GM23338 (cell line): ENCODE measurements around the gene KRT3. TPM values are rescaled to one million over a fixed set of nuclear protein-coding genes. Genes with fewer than 3 reads are reported as not detected.

ENCODE experiments used
- ATAC-seq: fragments of 200-7000 bp; cut with Tn5 transposase; 3 replicates; pipeline ENCODE4 v1.9.1; 2020
- DNase-seq: peaks from one replicate; pipeline ENCODE4 v3.0.0-alpha.2; 2015; ENCODE audit warnings: low spot score
- H2AFZ ChIP-seq: fragments of 200-600 bp; sonication (generic); 2 replicates; pipeline ENCODE4 v1.8.0; 2016; ENCODE audit warnings: antibody characterized with exemption, mild to moderate bottlenecking, moderate library complexity
- H3F3A ChIP-seq: fragments of 200-600 bp; sonication (generic); replicated peaks from 2 replicates; pipeline ENCODE4 v1.8.0; 2017; ENCODE audit warnings: antibody characterized with exemption, mixed run types, low read depth
- H3K27ac ChIP-seq: fragments of 200-600 bp; sonication (generic); 2 replicates; pipeline ENCODE4 v1.6.1; 2016; ENCODE audit warnings: low read depth
- H3K27me3 ChIP-seq: fragments of 200-600 bp; sonication (generic); 2 replicates; pipeline ENCODE4 v1.8.0; 2016; ENCODE audit warnings: mild to moderate bottlenecking, mixed run types, moderate library complexity; ENCODE audit not compliant: insufficient read depth
- H3K36me3 ChIP-seq: fragments of 200-600 bp; sonication (generic); 2 replicates; pipeline ENCODE4 v1.8.0; 2016; ENCODE audit warnings: mild to moderate bottlenecking; ENCODE audit not compliant: insufficient read depth
- H3K4me1 ChIP-seq: fragments of 200-600 bp; sonication (generic); 2 replicates; pipeline ENCODE4 v1.8.0; 2016; ENCODE audit warnings: mild to moderate bottlenecking, moderate library complexity; ENCODE audit not compliant: insufficient read depth
- H3K4me2 ChIP-seq: fragments of 200-600 bp; sonication (generic); 2 replicates; pipeline ENCODE4 v1.7.1; 2017; ENCODE audit warnings: mixed run types
- H3K4me3 ChIP-seq: fragments of 200-600 bp; sonication (generic); 2 replicates; pipeline ENCODE4 v1.6.1; 2016; ENCODE audit warnings: mixed run types
- H3K79me2 ChIP-seq: fragments of 200-600 bp; sonication (generic); replicated peaks from 2 replicates; pipeline ENCODE4 v1.8.0; 2017; ENCODE audit warnings: mild to moderate bottlenecking; ENCODE audit not compliant: insufficient read depth
- H3K9me2 ChIP-seq: fragments of 200-600 bp; sonication (generic); 2 replicates; pipeline ENCODE4 v1.8.0; 2017; ENCODE audit not compliant: insufficient read depth
- H4K20me1 ChIP-seq: fragments of 200-600 bp; sonication (generic); replicated peaks from 2 replicates; pipeline ENCODE4 v1.8.0; 2017; ENCODE audit warnings: mild to moderate bottlenecking; ENCODE audit not compliant: insufficient read depth
- H3K27ac Mint-ChIP-seq: 2 replicates; pipeline ENCODE4 v1.8.0; 2020; ENCODE audit warnings: inconsistent platforms, mild to moderate bottlenecking, moderate library complexity, mixed read lengths
- H3K27me3 Mint-ChIP-seq: 3 replicates; pipeline ENCODE4 v1.8.0; 2022; ENCODE audit warnings: low read depth, mild to moderate bottlenecking, moderate library complexity, mixed read lengths, inconsistent platforms; ENCODE audit not compliant: insufficient read depth, poor library complexity
- H3K36me3 Mint-ChIP-seq: 3 replicates; pipeline ENCODE4 v1.8.0; 2021; ENCODE audit warnings: low read depth, mild to moderate bottlenecking, inconsistent platforms, moderate library complexity, mixed read lengths
- H3K4me1 Mint-ChIP-seq: 3 replicates; pipeline ENCODE4 v1.8.0; 2020; ENCODE audit warnings: mild to moderate bottlenecking, inconsistent platforms, mixed read lengths
- H3K4me3 Mint-ChIP-seq: 3 replicates; pipeline ENCODE4 v1.8.0; 2021; ENCODE audit warnings: moderate library complexity, mild to moderate bottlenecking, inconsistent platforms, mixed read lengths
- H3K9me3 Mint-ChIP-seq: 3 replicates; pipeline ENCODE4 v1.8.0; 2020; ENCODE audit warnings: moderate library complexity, mild to moderate bottlenecking, inconsistent platforms, mixed read lengths
- CREB1 ChIP-seq: fragments of 250-450 bp; sonication (Bioruptor Pico); IDR thresholded peaks from 2 replicates; pipeline ENCODE4 v1.5.0; 2020; ENCODE audit warnings: low read depth, mild to moderate bottlenecking, moderate library complexity
- CTCF ChIP-seq, 2 experiments: fragments of 200-600 bp in 1 of 2; sonication (generic) in 1 of 2; conservative IDR thresholded peaks; 2 replicates each; pipeline versions ENCODE4 v1.5.1 to v1.6.1; 2016 to 2017; ENCODE audit warnings: antibody characterized with exemption in 2 of 2, low read depth in 2 of 2, mild to moderate bottlenecking in 2 of 2, moderate library complexity in 1 of 2
- EZH2 ChIP-seq: fragments of 200-600 bp; sonication (generic); IDR thresholded peaks from one replicate; pipeline ENCODE4 v1.8.0; 2017; ENCODE audit warnings: antibody characterized with exemption, mild to moderate bottlenecking, low read depth; ENCODE audit not compliant: unreplicated experiment
- EZH2phosphoT487 ChIP-seq: fragments of 200-600 bp; sonication (generic); IDR thresholded peaks from one replicate; pipeline ENCODE4 v1.8.1; 2018; ENCODE audit warnings: antibody characterized with exemption; ENCODE audit not compliant: unreplicated experiment
- JUNB ChIP-seq: IDR thresholded peaks from one replicate; pipeline ENCODE4 v1.6.1; 2016; ENCODE audit warnings: antibody characterized with exemption; ENCODE audit not compliant: unreplicated experiment
- NANOG ChIP-seq: IDR thresholded peaks from 2 replicates; pipeline ENCODE4 v1.6.1; 2016; ENCODE audit warnings: antibody characterized with exemption, borderline replicate concordance
- POLR2AphosphoS5 ChIP-seq: IDR thresholded peaks from 2 replicates; pipeline ENCODE4 v1.6.1; 2016; ENCODE audit warnings: antibody characterized with exemption, low read depth
- STAT1 ChIP-seq: IDR thresholded peaks from one replicate; pipeline ENCODE4 v1.6.1; 2016; ENCODE audit warnings: antibody characterized with exemption; ENCODE audit not compliant: unreplicated experiment
- ZNF114 ChIP-seq: fragments of 250-450 bp; sonication (Bioruptor Pico); IDR thresholded peaks from 2 replicates; pipeline ENCODE4 v1.5.0; 2020; ENCODE audit warnings: mild to moderate bottlenecking, moderate library complexity
- ZNF331 ChIP-seq: fragments of 250-450 bp; sonication (Bioruptor Pico); IDR thresholded peaks from 2 replicates; pipeline ENCODE4 v1.5.0; 2020; ENCODE audit warnings: low read depth, mild to moderate bottlenecking, moderate library complexity
- polyA plus RNA-seq: library from polyadenylated mRNA; unstranded; fragments of >200 nt; fragmentation: Nextera tagmentation; extraction: Ambion mirVana; gene quantifications from 2 replicates; pipeline ENCODE4 v1.2.1, GENCODE V29; 2016
- total RNA-seq: library from RNA; depleted of rRNA; stranded (reverse); fragments of >200 nt; shearing (Covaris generic); gene quantifications from 2 replicates; pipeline ENCODE4 v1.2.3, GENCODE V29; 2014
- TF ChIP-seq, protein P1 (sequence below): IDR thresholded peaks from one replicate; pipeline ENCODE4 v1.6.1; 2018; ENCODE audit warnings: antibody characterized with exemption; ENCODE audit not compliant: unreplicated experiment
- TF ChIP-seq, protein P2 (sequence below): IDR thresholded peaks from 2 replicates; pipeline ENCODE4 v1.6.1; 2016; ENCODE audit warnings: antibody characterized with exemption
- TF ChIP-seq, protein P3 (sequence below): fragments of 250-450 bp; sonication (Bioruptor Pico); IDR thresholded peaks from 2 replicates; pipeline ENCODE4 v1.5.0; 2020; ENCODE audit warnings: mild to moderate bottlenecking, moderate library complexity

Gene KRT3
- total and polyA plus RNA-seq, 2 experiments from 2014 or later: not detected

DNA sequence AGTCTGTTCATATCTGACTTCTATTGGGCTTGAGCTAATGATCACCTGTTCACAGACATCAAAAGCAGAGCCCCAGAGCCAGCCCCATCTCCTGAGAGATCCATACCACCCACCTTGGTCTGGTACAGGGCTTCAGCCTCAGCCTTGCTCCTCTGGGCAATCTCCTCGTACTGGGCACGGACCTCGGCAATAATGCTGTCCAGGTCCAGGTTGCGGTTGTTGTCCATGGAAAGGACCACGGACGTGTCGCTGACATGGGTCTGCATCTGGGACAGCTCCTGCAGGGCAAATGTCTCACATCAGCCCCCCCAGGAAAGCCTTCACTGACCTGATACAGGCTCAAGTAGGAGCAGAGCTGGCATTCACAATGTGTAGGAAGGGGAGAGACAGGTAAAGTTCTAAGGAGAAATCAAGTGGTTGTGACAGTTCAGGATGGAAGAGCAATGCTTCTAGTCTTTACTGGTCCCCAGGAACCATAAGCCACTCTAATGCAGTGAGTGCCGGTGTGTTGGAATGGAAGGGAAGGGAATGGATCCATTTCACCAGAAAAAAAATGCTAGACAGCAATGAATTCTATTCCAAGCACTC, 12.8 kb upstream of the KRT3 start:
- peaks cover 5% of the 10 kb centered on the region for H3K27me3 Mint-ChIP-seq
- no peaks in the 10 kb centered on the region for H3F3A ChIP-seq

More for the DNA sequence above, 12.8 kb upstream of the KRT3 start:
- Histone ChIP-seq H3K4me3 (no peak overlapping the region), H3K79me2 (no peaks in the 10 kb centered on the region), H3K4me2 (no peak overlapping the region), H3K27me3 (no peaks in the 10 kb centered on the region), H2AFZ (no peak overlapping the region), H4K20me1 (no peaks in the 10 kb centered on the region), H3K36me3 (no peaks in the 10 kb centered on the region), H3K27ac (no peak overlapping the region), H3K9me2 (peaks cover 15% of the 10 kb centered on the region), H3K4me1 (peaks cover 13% of the 10 kb centered on the region)
- ATAC-seq (no peak), DNase-seq (no peak)
- Mint-ChIP-seq H3K27ac (no peak overlapping the region), H3K4me1 (peaks cover 15% of the 10 kb centered on the region; the same call in 2 of the 3 replicates), H3K9me3 (no peaks in the 10 kb centered on the region), H3K36me3 (no peaks in the 10 kb centered on the region), H3K4me3 (no peak overlapping the region)
- TF ChIP-seq, protein P1, sequence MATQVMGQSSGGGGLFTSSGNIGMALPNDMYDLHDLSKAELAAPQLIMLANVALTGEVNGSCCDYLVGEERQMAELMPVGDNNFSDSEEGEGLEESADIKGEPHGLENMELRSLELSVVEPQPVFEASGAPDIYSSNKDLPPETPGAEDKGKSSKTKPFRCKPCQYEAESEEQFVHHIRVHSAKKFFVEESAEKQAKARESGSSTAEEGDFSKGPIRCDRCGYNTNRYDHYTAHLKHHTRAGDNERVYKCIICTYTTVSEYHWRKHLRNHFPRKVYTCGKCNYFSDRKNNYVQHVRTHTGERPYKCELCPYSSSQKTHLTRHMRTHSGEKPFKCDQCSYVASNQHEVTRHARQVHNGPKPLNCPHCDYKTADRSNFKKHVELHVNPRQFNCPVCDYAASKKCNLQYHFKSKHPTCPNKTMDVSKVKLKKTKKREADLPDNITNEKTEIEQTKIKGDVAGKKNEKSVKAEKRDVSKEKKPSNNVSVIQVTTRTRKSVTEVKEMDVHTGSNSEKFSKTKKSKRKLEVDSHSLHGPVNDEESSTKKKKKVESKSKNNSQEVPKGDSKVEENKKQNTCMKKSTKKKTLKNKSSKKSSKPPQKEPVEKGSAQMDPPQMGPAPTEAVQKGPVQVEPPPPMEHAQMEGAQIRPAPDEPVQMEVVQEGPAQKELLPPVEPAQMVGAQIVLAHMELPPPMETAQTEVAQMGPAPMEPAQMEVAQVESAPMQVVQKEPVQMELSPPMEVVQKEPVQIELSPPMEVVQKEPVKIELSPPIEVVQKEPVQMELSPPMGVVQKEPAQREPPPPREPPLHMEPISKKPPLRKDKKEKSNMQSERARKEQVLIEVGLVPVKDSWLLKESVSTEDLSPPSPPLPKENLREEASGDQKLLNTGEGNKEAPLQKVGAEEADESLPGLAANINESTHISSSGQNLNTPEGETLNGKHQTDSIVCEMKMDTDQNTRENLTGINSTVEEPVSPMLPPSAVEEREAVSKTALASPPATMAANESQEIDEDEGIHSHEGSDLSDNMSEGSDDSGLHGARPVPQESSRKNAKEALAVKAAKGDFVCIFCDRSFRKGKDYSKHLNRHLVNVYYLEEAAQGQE: no peak
- TF ChIP-seq NANOG: no peak
- TF ChIP-seq, protein P2, sequence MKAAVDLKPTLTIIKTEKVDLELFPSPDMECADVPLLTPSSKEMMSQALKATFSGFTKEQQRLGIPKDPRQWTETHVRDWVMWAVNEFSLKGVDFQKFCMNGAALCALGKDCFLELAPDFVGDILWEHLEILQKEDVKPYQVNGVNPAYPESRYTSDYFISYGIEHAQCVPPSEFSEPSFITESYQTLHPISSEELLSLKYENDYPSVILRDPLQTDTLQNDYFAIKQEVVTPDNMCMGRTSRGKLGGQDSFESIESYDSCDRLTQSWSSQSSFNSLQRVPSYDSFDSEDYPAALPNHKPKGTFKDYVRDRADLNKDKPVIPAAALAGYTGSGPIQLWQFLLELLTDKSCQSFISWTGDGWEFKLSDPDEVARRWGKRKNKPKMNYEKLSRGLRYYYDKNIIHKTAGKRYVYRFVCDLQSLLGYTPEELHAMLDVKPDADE: no peak
- TF ChIP-seq POLR2AphosphoS5: no peak
- TF ChIP-seq EZH2: no peak
- TF ChIP-seq EZH2phosphoT487: no peak
- no peak for TF ChIP-seq ZNF331 (CRISPR knock-in tag)
- no peak for TF ChIP-seq CTCF (conservative IDR thresholded peaks at IDR 0.05; ENCODE audit: low read depth in 2 of 2)
- no peak for TF ChIP-seq STAT1
- no peak for TF ChIP-seq CREB1 (CRISPR knock-in tag)
- TF ChIP-seq ZNF114 (CRISPR knock-in tag): no peak
- TF ChIP-seq, protein P3, sequence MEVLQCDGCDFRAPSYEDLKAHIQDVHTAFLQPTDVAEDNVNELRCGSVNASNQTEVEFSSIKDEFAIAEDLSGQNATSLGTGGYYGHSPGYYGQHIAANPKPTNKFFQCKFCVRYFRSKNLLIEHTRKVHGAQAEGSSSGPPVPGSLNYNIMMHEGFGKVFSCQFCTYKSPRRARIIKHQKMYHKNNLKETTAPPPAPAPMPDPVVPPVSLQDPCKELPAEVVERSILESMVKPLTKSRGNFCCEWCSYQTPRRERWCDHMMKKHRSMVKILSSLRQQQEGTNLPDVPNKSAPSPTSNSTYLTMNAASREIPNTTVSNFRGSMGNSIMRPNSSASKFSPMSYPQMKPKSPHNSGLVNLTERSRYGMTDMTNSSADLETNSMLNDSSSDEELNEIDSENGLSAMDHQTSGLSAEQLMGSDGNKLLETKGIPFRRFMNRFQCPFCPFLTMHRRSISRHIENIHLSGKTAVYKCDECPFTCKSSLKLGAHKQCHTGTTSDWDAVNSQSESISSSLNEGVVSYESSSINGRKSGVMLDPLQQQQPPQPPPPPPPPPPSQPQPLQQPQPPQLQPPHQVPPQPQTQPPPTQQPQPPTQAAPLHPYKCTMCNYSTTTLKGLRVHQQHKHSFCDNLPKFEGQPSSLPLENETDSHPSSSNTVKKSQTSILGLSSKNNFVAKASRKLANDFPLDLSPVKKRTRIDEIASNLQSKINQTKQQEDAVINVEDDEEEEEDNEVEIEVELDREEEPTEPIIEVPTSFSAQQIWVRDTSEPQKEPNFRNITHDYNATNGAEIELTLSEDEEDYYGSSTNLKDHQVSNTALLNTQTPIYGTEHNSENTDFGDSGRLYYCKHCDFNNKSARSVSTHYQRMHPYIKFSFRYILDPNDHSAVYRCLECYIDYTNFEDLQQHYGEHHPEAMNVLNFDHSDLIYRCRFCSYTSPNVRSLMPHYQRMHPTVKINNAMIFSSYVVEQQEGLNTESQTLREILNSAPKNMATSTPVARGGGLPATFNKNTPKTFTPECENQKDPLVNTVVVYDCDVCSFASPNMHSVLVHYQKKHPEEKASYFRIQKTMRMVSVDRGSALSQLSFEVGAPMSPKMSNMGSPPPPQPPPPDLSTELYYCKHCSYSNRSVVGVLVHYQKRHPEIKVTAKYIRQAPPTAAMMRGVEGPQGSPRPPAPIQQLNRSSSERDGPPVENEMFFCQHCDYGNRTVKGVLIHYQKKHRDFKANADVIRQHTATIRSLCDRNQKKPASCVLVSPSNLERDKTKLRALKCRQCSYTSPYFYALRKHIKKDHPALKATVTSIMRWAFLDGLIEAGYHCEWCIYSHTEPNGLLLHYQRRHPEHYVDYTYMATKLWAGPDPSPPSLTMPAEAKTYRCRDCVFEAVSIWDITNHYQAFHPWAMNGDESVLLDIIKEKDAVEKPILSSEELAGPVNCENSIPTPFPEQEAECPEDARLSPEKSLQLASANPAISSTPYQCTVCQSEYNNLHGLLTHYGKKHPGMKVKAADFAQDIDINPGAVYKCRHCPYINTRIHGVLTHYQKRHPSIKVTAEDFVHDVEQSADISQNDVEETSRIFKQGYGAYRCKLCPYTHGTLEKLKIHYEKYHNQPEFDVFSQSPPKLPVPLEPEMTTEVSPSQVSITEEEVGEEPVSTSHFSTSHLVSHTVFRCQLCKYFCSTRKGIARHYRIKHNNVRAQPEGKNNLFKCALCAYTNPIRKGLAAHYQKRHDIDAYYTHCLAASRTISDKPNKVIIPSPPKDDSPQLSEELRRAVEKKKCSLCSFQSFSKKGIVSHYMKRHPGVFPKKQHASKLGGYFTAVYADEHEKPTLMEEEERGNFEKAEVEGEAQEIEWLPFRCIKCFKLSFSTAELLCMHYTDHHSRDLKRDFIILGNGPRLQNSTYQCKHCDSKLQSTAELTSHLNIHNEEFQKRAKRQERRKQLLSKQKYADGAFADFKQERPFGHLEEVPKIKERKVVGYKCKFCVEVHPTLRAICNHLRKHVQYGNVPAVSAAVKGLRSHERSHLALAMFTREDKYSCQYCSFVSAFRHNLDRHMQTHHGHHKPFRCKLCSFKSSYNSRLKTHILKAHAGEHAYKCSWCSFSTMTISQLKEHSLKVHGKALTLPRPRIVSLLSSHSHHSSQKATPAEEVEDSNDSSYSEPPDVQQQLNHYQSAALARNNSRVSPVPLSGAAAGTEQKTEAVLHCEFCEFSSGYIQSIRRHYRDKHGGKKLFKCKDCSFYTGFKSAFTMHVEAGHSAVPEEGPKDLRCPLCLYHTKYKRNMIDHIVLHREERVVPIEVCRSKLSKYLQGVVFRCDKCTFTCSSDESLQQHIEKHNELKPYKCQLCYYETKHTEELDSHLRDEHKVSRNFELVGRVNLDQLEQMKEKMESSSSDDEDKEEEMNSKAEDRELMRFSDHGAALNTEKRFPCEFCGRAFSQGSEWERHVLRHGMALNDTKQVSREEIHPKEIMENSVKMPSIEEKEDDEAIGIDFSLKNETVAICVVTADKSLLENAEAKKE (CRISPR knock-in tag): no peak
- no peak for TF ChIP-seq JUNB
